Fibroblast of lung (primary cell): ENCODE data around the gene ZNF789. TPM values are rescaled to one million over a fixed set of nuclear protein-coding genes. Genes with fewer than 3 reads are reported as not detected.

Experiments
- DNase-seq, 2 donors: peaks; one replicate each; pipeline versions ENCODE4 v3.0.0 to v3.0.0-alpha.2; 2010; ENCODE audit warnings: low read depth in 2 of 2
- H2AFZ ChIP-seq: 2 replicates; pipeline ENCODE4 v1.5.1; 2012; ENCODE audit warnings: low read length, control low read depth, inconsistent platforms
- H3K27ac ChIP-seq: 2 replicates; pipeline ENCODE4 v1.5.1; 2011; ENCODE audit warnings: low read length, control low read depth; ENCODE audit not compliant: insufficient read depth
- H3K27me3 ChIP-seq: 2 replicates; pipeline ENCODE4 v1.5.1; 2011; ENCODE audit warnings: mild to moderate bottlenecking, low read length; ENCODE audit not compliant: control insufficient read depth, insufficient read depth
- H3K36me3 ChIP-seq: 2 replicates; pipeline ENCODE4 v1.5.1; 2011; ENCODE audit warnings: low read length; ENCODE audit not compliant: control insufficient read depth, insufficient read depth
- H3K4me1 ChIP-seq: 2 replicates; pipeline ENCODE4 v1.5.1; 2011; ENCODE audit warnings: low read length; ENCODE audit not compliant: control insufficient read depth, insufficient read depth; ENCODE audit errors: extremely low read depth
- H3K4me2 ChIP-seq: 2 replicates; pipeline ENCODE4 v1.5.1; 2011; ENCODE audit warnings: low read length, control low read depth; ENCODE audit not compliant: insufficient read depth; ENCODE audit errors: extremely low read depth
- H3K4me3 ChIP-seq, 4 experiments: fragments of 200-600 bp in 1 of 4; sonication (generic) in 1 of 4; replicated peaks in 1 of 4; 2 replicates each; pipeline ENCODE4 v1.5.1; 2011 to 2016; ENCODE audit warnings: low read length in 4 of 4, low read depth in 3 of 4, mild to moderate bottlenecking in 3 of 4, control low read depth in 2 of 4, inconsistent platforms in 1 of 4, mixed read lengths in 1 of 4; ENCODE audit not compliant: insufficient read depth in 1 of 4; ENCODE audit errors: control extremely low read depth in 1 of 4
- H3K79me2 ChIP-seq: 2 replicates; pipeline ENCODE4 v1.5.1; 2012; ENCODE audit warnings: mild to moderate bottlenecking, low read length, inconsistent platforms; ENCODE audit not compliant: control insufficient read depth, insufficient read depth
- H3K9ac ChIP-seq: 2 replicates; pipeline ENCODE4 v1.5.1; 2011; ENCODE audit warnings: mild to moderate bottlenecking, low read length, control low read depth; ENCODE audit not compliant: insufficient read depth
- H3K9me3 ChIP-seq: 2 replicates; pipeline ENCODE4 v1.5.1; 2012; ENCODE audit warnings: low read depth, low read length; ENCODE audit not compliant: control insufficient read depth, insufficient read depth
- H4K20me1 ChIP-seq: 2 replicates; pipeline ENCODE4 v1.5.1; 2011; ENCODE audit warnings: low read length; ENCODE audit not compliant: control insufficient read depth, insufficient read depth; ENCODE audit errors: extremely low read depth
- EZH2 ChIP-seq: IDR thresholded peaks from 2 replicates; pipeline ENCODE4 v1.5.1; 2012; ENCODE audit warnings: low read length, control low read depth, mild to moderate bottlenecking; ENCODE audit errors: missing control alignments
- polyA plus RNA-seq, 2 donors: library from polyadenylated mRNA; depleted of rRNA in 1 of 2; stranded (reverse) in 1 of 2; unstranded in 1 of 2; fragments of >200 nt; gene quantifications; 2 replicates each; pipeline ENCODE4 v1.2.1, GENCODE V29; 2011 to 2012; ENCODE audit warnings: missing spikeins in 1 of 2
- total RNA-seq: library from RNA; depleted of rRNA; stranded (reverse); fragments of >200 nt; gene quantifications from 2 replicates; pipeline ENCODE4 v1.2.1, GENCODE V29; 2014
- TF ChIP-seq, protein P1 (sequence below), 2 donors: IDR thresholded peaks in 1 of 2; conservative IDR thresholded peaks in 1 of 2; 1 replicate in 1 of 2; 2 replicates in 1 of 2; pipeline ENCODE4 v1.5.1; 2011 to 2012; ENCODE audit warnings: low read length in 2 of 2, control low read depth in 1 of 2, inconsistent platforms in 1 of 2, low read depth in 1 of 2, mild to moderate bottlenecking in 1 of 2

ZNF789 gene
- total and polyA plus RNA-seq, 2 donors (not counting 1 experiment from before 2014, with no cell fraction given) = 4.8 to 8.7 TPM

DNA sequence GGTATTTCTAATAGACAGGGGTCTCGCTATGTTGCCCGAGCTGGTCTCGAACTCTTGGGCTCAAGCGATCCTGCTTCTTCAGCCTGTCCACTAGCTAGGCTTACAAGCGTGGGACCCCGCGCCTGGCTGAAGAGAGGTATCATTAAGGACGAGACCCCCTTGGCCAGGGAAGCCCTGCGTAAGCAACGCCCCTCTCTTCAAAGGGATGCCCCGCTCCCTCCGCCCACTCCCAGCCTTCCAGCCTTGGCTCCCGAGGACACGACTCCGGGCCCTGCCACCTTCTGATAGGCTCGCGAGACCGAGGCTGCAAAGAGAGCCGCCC, 31.6 kb downstream of the ZNF789 start:
- TF ChIP-seq, protein P1, sequence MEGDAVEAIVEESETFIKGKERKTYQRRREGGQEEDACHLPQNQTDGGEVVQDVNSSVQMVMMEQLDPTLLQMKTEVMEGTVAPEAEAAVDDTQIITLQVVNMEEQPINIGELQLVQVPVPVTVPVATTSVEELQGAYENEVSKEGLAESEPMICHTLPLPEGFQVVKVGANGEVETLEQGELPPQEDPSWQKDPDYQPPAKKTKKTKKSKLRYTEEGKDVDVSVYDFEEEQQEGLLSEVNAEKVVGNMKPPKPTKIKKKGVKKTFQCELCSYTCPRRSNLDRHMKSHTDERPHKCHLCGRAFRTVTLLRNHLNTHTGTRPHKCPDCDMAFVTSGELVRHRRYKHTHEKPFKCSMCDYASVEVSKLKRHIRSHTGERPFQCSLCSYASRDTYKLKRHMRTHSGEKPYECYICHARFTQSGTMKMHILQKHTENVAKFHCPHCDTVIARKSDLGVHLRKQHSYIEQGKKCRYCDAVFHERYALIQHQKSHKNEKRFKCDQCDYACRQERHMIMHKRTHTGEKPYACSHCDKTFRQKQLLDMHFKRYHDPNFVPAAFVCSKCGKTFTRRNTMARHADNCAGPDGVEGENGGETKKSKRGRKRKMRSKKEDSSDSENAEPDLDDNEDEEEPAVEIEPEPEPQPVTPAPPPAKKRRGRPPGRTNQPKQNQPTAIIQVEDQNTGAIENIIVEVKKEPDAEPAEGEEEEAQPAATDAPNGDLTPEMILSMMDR (conservative IDR thresholded peaks at IDR 0.05 in 1 of 2, IDR thresholded peaks at IDR 0.05 in 1 of 2; ENCODE audit: low read depth in 1 of 2, low read length in 2 of 2) = no peak
- no peak for TF ChIP-seq EZH2
- peaks cover 44% of the 10 kb centered on the region for H3K79me2 ChIP-seq

DNA sequence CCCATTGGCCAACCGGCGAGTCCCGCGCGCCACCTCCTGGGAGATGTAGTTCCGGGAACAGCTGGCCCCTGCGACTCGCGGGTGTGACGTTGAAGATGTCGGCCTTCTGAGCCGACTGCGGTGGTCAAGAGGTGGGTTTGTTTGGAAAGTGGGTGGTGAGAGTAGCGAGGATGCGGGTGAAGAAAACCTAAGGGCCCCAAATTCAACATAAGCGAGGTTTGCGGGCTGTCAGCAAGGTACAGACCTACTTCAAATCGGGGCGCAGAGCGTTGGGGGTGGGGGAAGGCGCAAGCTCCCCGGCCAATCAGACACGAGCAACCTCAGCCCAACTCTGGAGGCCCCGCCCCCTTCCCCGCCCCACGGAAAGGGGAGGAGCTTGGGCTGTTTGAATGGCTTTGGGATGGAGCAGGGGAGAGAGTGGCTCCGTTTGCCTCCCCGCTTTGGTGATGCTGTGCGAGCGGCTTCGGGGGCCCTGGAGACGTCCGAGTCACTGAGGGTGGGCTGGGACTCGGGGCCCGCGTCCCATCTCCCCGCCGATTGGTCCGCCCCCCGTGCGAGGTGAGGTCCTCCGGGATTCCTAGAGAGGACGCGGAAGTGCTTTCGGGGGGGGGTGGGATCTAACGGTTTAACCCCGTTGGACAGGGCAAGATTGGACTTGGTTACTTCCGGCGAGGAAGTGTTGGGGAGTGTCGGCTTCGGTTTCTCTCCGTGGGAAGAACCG, 32.1 kb downstream of the ZNF789 start, which contains the start of gene ZKSCAN5:
Gene ZKSCAN5 (plus strand): TSS at position 60 of the 721 bp plus-strand sequence. CDS start 1,383 bp downstream, outside the sequence.
- Histone ChIP-seq H3K9me3 (no peaks in the 10 kb centered on the region), H2AFZ (peak within 1 kb of the TSS; percentile 92), H3K27ac (peak within 1 kb of the TSS; percentile 89), H4K20me1 (no peaks in the 10 kb centered on the region), H3K4me3 (peak within 1 kb of the TSS; percentile 63 to 97 (median 86)), H3K36me3 (no peaks in the 10 kb centered on the region), H3K4me2 (peak within 1 kb of the TSS; percentile 71), H3K4me1 (peaks cover 3% of the 10 kb centered on the region), H3K9ac (peak within 1 kb of the TSS; percentile 79), H3K27me3 (no peaks in the 10 kb centered on the region), H3K79me2 (peaks cover 39% of the 10 kb centered on the region)
- peak; percentile 97 to 98 for DNase-seq
- TF ChIP-seq, protein P1 (conservative IDR thresholded peaks at IDR 0.05 in 1 of 2, IDR thresholded peaks at IDR 0.05 in 1 of 2; ENCODE audit: low read depth in 1 of 2, low read length in 2 of 2) = no peak
- TF ChIP-seq EZH2 = no peak

More for the DNA sequence above, 31.6 kb downstream of the ZNF789 start:
- Histone ChIP-seq H4K20me1 (no peaks in the 10 kb centered on the region), H3K4me1 (peaks cover 3% of the 10 kb centered on the region), H3K4me2 (peak overlapping the region; percentile 68), H3K27me3 (no peaks in the 10 kb centered on the region), H3K4me3 (peak overlapping the region; percentile 48 to 97 (median 86)), H3K36me3 (no peaks in the 10 kb centered on the region), H3K9me3 (no peaks in the 10 kb centered on the region), H2AFZ (peak overlapping the region; percentile 86), H3K9ac (no peak overlapping the region), H3K27ac (peak overlapping the region; percentile 89)
- peak in 1 of 2 donors; percentile 96 for DNase-seq

DNA sequence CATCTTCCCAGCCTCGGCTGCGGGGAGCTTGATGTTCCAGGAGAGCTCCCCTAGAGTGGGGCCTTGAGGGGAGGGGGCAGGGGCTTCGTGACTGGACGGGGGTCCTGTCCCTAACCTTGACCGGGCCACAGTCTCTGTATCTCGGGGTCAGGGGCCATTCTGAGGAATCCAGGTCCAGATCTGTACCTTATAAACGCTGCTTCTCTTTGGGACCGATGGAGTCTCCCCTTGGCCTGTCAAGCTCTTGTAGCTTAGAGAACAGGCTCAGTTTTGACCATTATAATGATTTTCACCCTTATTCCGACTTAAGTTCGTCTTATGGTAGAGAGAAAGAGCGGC, 32.6 kb downstream of the ZNF789 start:
- Histone ChIP-seq H3K4me1 (peaks cover 3% of the 10 kb centered on the region), H4K20me1 (no peaks in the 10 kb centered on the region), H2AFZ (no peak overlapping the region), H3K9ac (peak overlapping the region; percentile 79), H3K9me3 (no peaks in the 10 kb centered on the region), H3K27ac (peak overlapping the region; percentile 89), H3K36me3 (no peaks in the 10 kb centered on the region), H3K4me2 (peak overlapping the region; percentile 71), H3K79me2 (peaks cover 37% of the 10 kb centered on the region), H3K27me3 (no peaks in the 10 kb centered on the region), H3K4me3 (peak overlapping the region; percentile 63 to 97 (median 86))
- no peak for DNase-seq
- TF ChIP-seq, protein P1 (conservative IDR thresholded peaks at IDR 0.05 in 1 of 2, IDR thresholded peaks at IDR 0.05 in 1 of 2; ENCODE audit: low read depth in 1 of 2, low read length in 2 of 2) = no peak
- TF ChIP-seq EZH2 = no peak
